Vagina (tissue), 2 donors: ENCODE measurements around the gene RAC2.

Source experiments
- CTCF ChIP-seq, 3 experiments: fragments of 450-650 bp in 2 of 3; fragments of 200-600 bp in 1 of 3; sonication (generic) in 1 of 3; IDR thresholded peaks; one replicate each; pipeline ENCODE4 v1.5.1; 2017 to 2019; ENCODE audit warnings: antibody characterized with exemption in 3 of 3, mild to moderate bottlenecking in 2 of 3, moderate library complexity in 2 of 3
- POLR2A ChIP-seq, 2 donors: fragments of 450-650 bp; IDR thresholded peaks; one replicate each; pipeline ENCODE4 v1.6.1; 2017; ENCODE audit warnings: antibody characterized with exemption in 2 of 2, mild to moderate bottlenecking in 2 of 2, moderate library complexity in 2 of 2
- POLR2AphosphoS5 ChIP-seq, 2 donors: sonication (generic); formaldehyde crosslinking; IDR thresholded peaks; one replicate each; pipeline ENCODE4 v1.9.0; 2017; ENCODE audit warnings: antibody characterized with exemption in 2 of 2, mild to moderate bottlenecking in 2 of 2, low read depth in 1 of 2; ENCODE audit not compliant: insufficient read depth in 1 of 2

GRCh38 chr22:37282385-37282677 lies 38.3 kb upstream of the RAC2 start, which contains the start of gene CYTH4:
- TF ChIP-seq CTCF (IDR thresholded peaks at IDR 0.05), result no peak
- TF ChIP-seq POLR2A (IDR thresholded peaks at IDR 0.05), result no peak
- peak in 1 of 2 donors; percentile 32 for TF ChIP-seq POLR2AphosphoS5 (IDR thresholded peaks at IDR 0.05; ENCODE audit: insufficient read depth in 1 of 2, low read depth in 1 of 2)
